Smooth muscle cell of the pulmonary artery (primary cell): Measurements from ENCODE around the gene OR52E4. TPM values are rescaled to one million over a fixed set of nuclear protein-coding genes. Genes with fewer than 3 reads are reported as not detected.

ENCODE experiments used
- total RNA-seq: library from RNA; depleted of rRNA; stranded (reverse); fragments of >200 nt; gene quantifications from 2 replicates; pipeline ENCODE4 v1.2.3, GENCODE V29; 2014

Gene OR52E4
- total RNA-seq: not detected in 2 replicates

GRCh38 chr11:5880329-5880728 is at the start of gene OR52E4:
OR52E4 (plus strand) TSS chr11:5880629; CDS start chr11:5884293, 3,664 bp downstream.

GRCh38 chr11:5841797-5842196 is 38.6 kb upstream of the OR52E4 start, which contains the start of gene OR52E6:
OR52E6 (minus strand) TSS chr11:5841897; CDS start chr11:5841897, 0 bp downstream.

GRCh38 chr11:5857590-5857989 is 22.8 kb upstream of the OR52E4 start, which contains the start of gene OR52E8:
OR52E8 (minus strand) TSS chr11:5857690; CDS start chr11:5857690, 0 bp downstream.

GRCh38 chr11:5892908-5893307 is 12.5 kb downstream of the OR52E4 start, which contains the start of gene OR52E5:
OR52E5 (plus strand) TSS chr11:5893208; CDS start chr11:5900777, 7,569 bp downstream.

Other genes starting within 250 kb of the OR52E4 start
- gene TRIM5, start 195.6 kb upstream of the OR52E4 start, total RNA-seq: 28.7 and 41.6 TPM in 2 replicates
- 111 and 122 TPM in 2 replicates for gene TRIM22, start 190.8 kb upstream of the OR52E4 start, total RNA-seq
- not detected in 2 replicates for gene OR56B1, start 144.2 kb upstream of the OR52E4 start, total RNA-seq
- gene OR52N4, start 126.4 kb upstream of the OR52E4 start, total RNA-seq: not detected in 2 replicates
- gene OR52N5, start 97.3 kb upstream of the OR52E4 start, total RNA-seq: not detected in 2 replicates
- gene OR52N1, start 89.4 kb upstream of the OR52E4 start, total RNA-seq: not detected in 2 replicates
- not detected in 2 replicates for gene OR52N2, start 71.7 kb upstream of the OR52E4 start, total RNA-seq
- not detected in 2 replicates for gene OR52E6, start 38.7 kb upstream of the OR52E4 start, total RNA-seq
- 0.13 TPM in 1 of 2 replicates, not detected in the other for gene OR52E8, start 22.9 kb upstream of the OR52E4 start, total RNA-seq
- gene OR52E5, start 12.6 kb downstream of the OR52E4 start, total RNA-seq: not detected in 2 replicates
- gene OR56A3, start 61.6 kb downstream of the OR52E4 start, total RNA-seq: not detected in 2 replicates
- not detected in 2 replicates for gene OR56A5, start 87.9 kb downstream of the OR52E4 start, total RNA-seq
- gene OR52L1, start 106.4 kb downstream of the OR52E4 start, total RNA-seq: not detected in 2 replicates
- gene OR56A4, start 126.3 kb downstream of the OR52E4 start, total RNA-seq: not detected in 2 replicates
- gene OR56A1, start 150.1 kb downstream of the OR52E4 start, total RNA-seq: not detected in 2 replicates
- gene OR56B4, start 227.1 kb downstream of the OR52E4 start, total RNA-seq: not detected in 2 replicates